ENCODE measurements around the gene INTS15. TPM values are rescaled to one million over a fixed set of nuclear protein-coding genes. Genes with fewer than 3 reads are reported as not detected.

Gene INTS15
- total RNA-seq, 4 donors from 2014 or later: 28.0 to 63.0 (median 34.0) TPM

- H3K4me3 ChIP-seq: no peak overlapping the region
- WGBS, 2 donors: 92 to 98% methylated on average over 53 to 83 of the region's 94 CpGs
- H3K27ac ChIP-seq: no peak overlapping the region
- DNase-seq (ENCODE audit: low spot score in 2 of 2): no peak
- H3K9me3 ChIP-seq: peaks cover 0 to 18% (median 0%) of the 10 kb centered on the region in 4 donors
- no peaks in the 10 kb centered on the region for H3K4me1 ChIP-seq
- H3K27me3 ChIP-seq: no peaks in the 10 kb centered on the region
- TF ChIP-seq, protein P1, sequence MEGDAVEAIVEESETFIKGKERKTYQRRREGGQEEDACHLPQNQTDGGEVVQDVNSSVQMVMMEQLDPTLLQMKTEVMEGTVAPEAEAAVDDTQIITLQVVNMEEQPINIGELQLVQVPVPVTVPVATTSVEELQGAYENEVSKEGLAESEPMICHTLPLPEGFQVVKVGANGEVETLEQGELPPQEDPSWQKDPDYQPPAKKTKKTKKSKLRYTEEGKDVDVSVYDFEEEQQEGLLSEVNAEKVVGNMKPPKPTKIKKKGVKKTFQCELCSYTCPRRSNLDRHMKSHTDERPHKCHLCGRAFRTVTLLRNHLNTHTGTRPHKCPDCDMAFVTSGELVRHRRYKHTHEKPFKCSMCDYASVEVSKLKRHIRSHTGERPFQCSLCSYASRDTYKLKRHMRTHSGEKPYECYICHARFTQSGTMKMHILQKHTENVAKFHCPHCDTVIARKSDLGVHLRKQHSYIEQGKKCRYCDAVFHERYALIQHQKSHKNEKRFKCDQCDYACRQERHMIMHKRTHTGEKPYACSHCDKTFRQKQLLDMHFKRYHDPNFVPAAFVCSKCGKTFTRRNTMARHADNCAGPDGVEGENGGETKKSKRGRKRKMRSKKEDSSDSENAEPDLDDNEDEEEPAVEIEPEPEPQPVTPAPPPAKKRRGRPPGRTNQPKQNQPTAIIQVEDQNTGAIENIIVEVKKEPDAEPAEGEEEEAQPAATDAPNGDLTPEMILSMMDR (IDR thresholded peaks at IDR 0.05): no peak
- TF ChIP-seq POLR2A (IDR thresholded peaks at IDR 0.05) (no peak), EP300 (IDR thresholded peaks at IDR 0.05) (no peak)
- peaks cover 5 to 75% (median 7%) of the 10 kb centered on the region in 3 donors for H3K36me3 ChIP-seq
Measured at GRCh38 chr7:6654113-6654841, 64.5 kb downstream of the INTS15 start.

DNA sequence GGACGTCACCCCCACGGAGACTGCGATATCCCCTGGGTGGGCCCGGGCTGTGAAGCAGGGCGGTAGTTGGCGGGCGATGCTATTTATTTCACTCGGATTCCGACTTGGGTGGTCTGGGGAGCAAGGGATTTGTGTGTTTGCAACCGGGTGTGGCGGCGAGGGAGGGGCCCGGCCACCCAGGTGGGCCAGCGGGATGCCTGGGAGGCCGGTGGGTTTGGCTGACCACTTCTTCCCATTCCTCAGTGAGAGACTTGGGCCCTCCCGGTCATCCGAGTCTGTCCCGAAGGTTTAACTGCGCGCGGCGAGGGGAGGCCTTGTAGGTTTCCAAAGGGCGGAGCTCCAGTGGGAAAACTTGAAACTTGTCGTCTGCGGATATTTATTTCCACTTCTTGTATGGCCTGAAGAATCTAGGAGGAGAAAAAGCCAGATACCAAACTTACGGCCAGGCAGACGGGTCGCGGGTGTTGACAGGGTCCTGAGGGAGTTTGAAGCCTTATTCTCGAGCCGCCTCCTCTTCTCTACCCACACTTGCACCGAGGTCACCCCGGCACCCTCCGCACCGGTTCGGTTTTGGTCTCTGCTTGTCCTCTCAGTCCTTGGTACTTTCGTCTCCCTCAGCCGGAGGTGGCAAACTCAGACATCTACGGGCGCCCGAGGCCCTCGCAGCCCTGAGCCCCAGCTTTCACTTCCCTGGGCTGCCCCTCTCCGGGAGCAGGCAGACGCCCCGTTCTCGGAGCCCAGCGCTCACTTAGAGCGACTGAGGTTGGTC lies 65.2 kb downstream of the INTS15 start:
- WGBS, 2 donors: 89 to 90% methylated on average over 48 of the region's 48 CpGs
- H3K27me3 ChIP-seq: no peaks in the 10 kb centered on the region
- DNase-seq (ENCODE audit: low spot score in 2 of 2): no peak
- TF ChIP-seq EP300 (IDR thresholded peaks at IDR 0.05) (no peak), POLR2A (IDR thresholded peaks at IDR 0.05) (no peak)
- TF ChIP-seq, protein P1 (IDR thresholded peaks at IDR 0.05): no peak
- H3K9me3 ChIP-seq: peaks cover 0 to 18% (median 0%) of the 10 kb centered on the region in 4 donors
- no peaks in the 10 kb centered on the region for H3K4me1 ChIP-seq
- no peak overlapping the region for H3K4me3 ChIP-seq
- no peak overlapping the region for H3K27ac ChIP-seq
- H3K36me3 ChIP-seq: peaks cover 5 to 68% (median 7%) of the 10 kb centered on the region in 3 donors

GRCh38 chr7:6655636-6656385 lies 66.0 kb downstream of the INTS15 start:
- no peak for DNase-seq (ENCODE audit: low spot score in 2 of 2)
- peaks cover 5 to 60% (median 7%) of the 10 kb centered on the region in 3 donors for H3K36me3 ChIP-seq

GRCh38 chr7:6656413-6656812 lies 66.6 kb downstream of the INTS15 start:
- Histone ChIP-seq H3K36me3 (peaks cover 5 to 54% (median 7%) of the 10 kb centered on the region in 3 donors), H3K27ac (no peak overlapping the region), H3K27me3 (no peaks in the 10 kb centered on the region), H3K4me1 (no peaks in the 10 kb centered on the region), H3K9me3 (peaks cover 0 to 18% (median 0%) of the 10 kb centered on the region in 4 donors), H3K4me3 (no peak overlapping the region)
- 94 to 97% methylated on average over 9 of the region's 9 CpGs for WGBS, 2 donors
- TF ChIP-seq, protein P1 (IDR thresholded peaks at IDR 0.05): no peak
- TF ChIP-seq EP300 (IDR thresholded peaks at IDR 0.05) (no peak), POLR2A (IDR thresholded peaks at IDR 0.05) (no peak)
- no peak for DNase-seq (ENCODE audit: low spot score in 2 of 2)

More at GRCh38 chr7:6655636-6656385, 66.0 kb downstream of the INTS15 start:
- Histone ChIP-seq H3K9me3 (peaks cover 0 to 18% (median 0%) of the 10 kb centered on the region in 4 donors), H3K27me3 (no peaks in the 10 kb centered on the region), H3K4me1 (no peaks in the 10 kb centered on the region), H3K4me3 (no peak overlapping the region), H3K27ac (no peak overlapping the region)
- TF ChIP-seq, protein P1 (IDR thresholded peaks at IDR 0.05): no peak
- TF ChIP-seq EP300 (IDR thresholded peaks at IDR 0.05) (no peak), POLR2A (IDR thresholded peaks at IDR 0.05) (no peak)
- WGBS, 2 donors: 93 to 95% methylated on average over 17 of the region's 17 CpGs

Other genes with a start within 250 kb of the INTS15 start
- 10 to 100 TPM in 3 of 4 donors, 1 to 10 TPM in 1; 8.4 to 17.6 (median 14.3) TPM for gene FAM220A, start 241.1 kb upstream of the INTS15 start, total RNA-seq
- 100 to 1,000 TPM; 133 to 222 (median 140) TPM for gene RAC1, start 215.5 kb upstream of the INTS15 start, total RNA-seq
- gene DAGLB, start 142.1 kb upstream of the INTS15 start, total RNA-seq: 10 to 100 TPM; 12.6 to 25.8 (median 18.0) TPM
- gene KDELR2, start 105.9 kb upstream of the INTS15 start, total RNA-seq: 10 to 100 TPM; 61.0 to 80.6 (median 72.2) TPM
- gene GRID2IP, start 38.6 kb upstream of the INTS15 start, total RNA-seq: not detected
- 10 to 100 TPM; 38.1 to 48.3 (median 43.2) TPM for gene ZDHHC4, start 12.6 kb upstream of the INTS15 start, total RNA-seq
- gene ZNF853, start 25.6 kb downstream of the INTS15 start, total RNA-seq: 10 to 100 TPM in 3 of 4 donors, 1 to 10 TPM in 1; 8.2 to 18.2 (median 12.7) TPM
- gene ZNF316, start 47.3 kb downstream of the INTS15 start, total RNA-seq: 10 to 100 TPM; 32.1 to 77.7 (median 36.2) TPM
- gene ZNF12, start 116.9 kb downstream of the INTS15 start, total RNA-seq: 10 to 100 TPM; 27.9 to 35.2 (median 32.0) TPM
- gene RSPH10B2, start 164.1 kb downstream of the INTS15 start, total RNA-seq: 1 to 10 TPM in 1 of 4 donors, under 1 TPM in 2, not detected in 1; 0.20 to 3.3 (median 0.21) TPM
- 100 to 1,000 TPM in 1 of 4 donors, 10 to 100 TPM in 3; 45.7 to 136 (median 69.7) TPM for gene CCZ1B, start 236.3 kb downstream of the INTS15 start, total RNA-seq

Measured in tibial nerve (tissue), 4 donors.